Activated naive CD8-positive, alpha-beta T cell (primary cell): ENCODE measurements around the gene ANKRD16.

ENCODE experiments used
- H3K27ac Mint-ChIP-seq: one replicate; pipeline ENCODE4 v1.8.0; 2021; ENCODE audit warnings: mixed read lengths
- H3K27me3 Mint-ChIP-seq: one replicate; pipeline ENCODE4 v1.8.0; 2021; ENCODE audit warnings: mixed read lengths
- H3K36me3 Mint-ChIP-seq: one replicate; pipeline ENCODE4 v1.8.0; 2021; ENCODE audit warnings: mixed read lengths
- H3K4me1 Mint-ChIP-seq: one replicate; pipeline ENCODE4 v1.8.0; 2021; ENCODE audit warnings: low read depth, mixed read lengths
- H3K4me3 Mint-ChIP-seq: one replicate; pipeline ENCODE4 v1.8.0; 2021; ENCODE audit warnings: mild to moderate bottlenecking, mixed read lengths
- H3K9me3 Mint-ChIP-seq: one replicate; pipeline ENCODE4 v1.8.0; 2021; ENCODE audit warnings: low read depth, mixed read lengths

ANKRD16 gene

GRCh38 chr10:5817322-5818047, 72.2 kb downstream of the ANKRD16 start:
- peaks cover 48% of the 10 kb centered on the region for H3K4me1 Mint-ChIP-seq
- no peaks in the 10 kb centered on the region for H3K36me3 Mint-ChIP-seq
- no peaks in the 10 kb centered on the region for H3K9me3 Mint-ChIP-seq
- peak overlapping the region; percentile 88 for H3K27ac Mint-ChIP-seq
- H3K4me3 Mint-ChIP-seq: peak overlapping the region; percentile 63
- H3K27me3 Mint-ChIP-seq: no peaks in the 10 kb centered on the region

- peaks cover 57% of the 10 kb centered on the region for H3K4me1 Mint-ChIP-seq
- peak overlapping the region; percentile 13 for H3K27ac Mint-ChIP-seq
- no peaks in the 10 kb centered on the region for H3K9me3 Mint-ChIP-seq
- peaks cover 2% of the 10 kb centered on the region for H3K36me3 Mint-ChIP-seq
- H3K27me3 Mint-ChIP-seq: no peaks in the 10 kb centered on the region
- H3K4me3 Mint-ChIP-seq: no peak overlapping the region
Observed at GRCh38 chr10:5816170-5816569, 73.5 kb downstream of the ANKRD16 start.

- Mint-ChIP-seq H3K27me3 (no peaks in the 10 kb centered on the region), H3K36me3 (peaks cover 7% of the 10 kb centered on the region), H3K9me3 (no peaks in the 10 kb centered on the region), H3K4me3 (peak overlapping the region; percentile 82), H3K27ac (peak overlapping the region; percentile 94), H3K4me1 (peaks cover 62% of the 10 kb centered on the region)
Observed at GRCh38 chr10:5814110-5815107, 75.3 kb downstream of the ANKRD16 start.

- peaks cover 10% of the 10 kb centered on the region for H3K36me3 Mint-ChIP-seq
- H3K27ac Mint-ChIP-seq: peak within 1 kb of the TSS; percentile 94
- peak within 1 kb of the TSS; percentile 97 for H3K4me3 Mint-ChIP-seq
- peaks cover 64% of the 10 kb centered on the region for H3K4me1 Mint-ChIP-seq
- no peaks in the 10 kb centered on the region for H3K27me3 Mint-ChIP-seq
- no peaks in the 10 kb centered on the region for H3K9me3 Mint-ChIP-seq
Observed at GRCh38 chr10:5813341-5814109, 76.2 kb downstream of the ANKRD16 start, which contains the start of gene GDI2. GDI2 (minus strand) TSS chr10:5813434; CDS start chr10:5813258, 176 bp downstream.

- Mint-ChIP-seq H3K27me3 (no peaks in the 10 kb centered on the region), H3K27ac (peak overlapping the region; percentile 93), H3K4me1 (peaks cover 68% of the 10 kb centered on the region), H3K9me3 (no peaks in the 10 kb centered on the region), H3K36me3 (peaks cover 10% of the 10 kb centered on the region), H3K4me3 (peak overlapping the region; percentile 97)
Observed at GRCh38 chr10:5813091-5813340, 76.7 kb downstream of the ANKRD16 start.

- Mint-ChIP-seq H3K9me3 (no peaks in the 10 kb centered on the region), H3K36me3 (peaks cover 11% of the 10 kb centered on the region), H3K27ac (peak overlapping the region; percentile 90), H3K27me3 (no peaks in the 10 kb centered on the region), H3K4me1 (peaks cover 68% of the 10 kb centered on the region), H3K4me3 (peak overlapping the region; percentile 97)
Observed at GRCh38 chr10:5812283-5813090, 77.2 kb downstream of the ANKRD16 start.
